Peyer's patch (tissue), 4 donors: ENCODE results near the gene SLC28A1. TPM values are rescaled to one million over a fixed set of nuclear protein-coding genes. Genes with fewer than 3 reads are reported as not detected.

Source experiments
- DNase-seq, 3 donors: peaks; one replicate each; pipeline ENCODE4 v3.0.0-alpha.2; 2017 to 2019
- H3K27ac ChIP-seq, 4 donors: fragments of 200-600 bp; sonication (generic); one replicate each; pipeline ENCODE4 v1.5.1; 2016 to 2019
- H3K27me3 ChIP-seq, 2 donors: fragments of 200-600 bp; sonication (generic); one replicate each; pipeline ENCODE4 v1.5.1; 2019
- H3K36me3 ChIP-seq, 3 donors: fragments of 200-600 bp; sonication (generic); one replicate each; pipeline ENCODE4 v1.5.1; 2016 to 2019
- H3K4me1 ChIP-seq, 4 donors: fragments of 200-600 bp; sonication (generic); one replicate each; pipeline ENCODE4 v1.5.1; 2016 to 2019
- H3K4me3 ChIP-seq, 4 donors: fragments of 200-600 bp; sonication (generic); 1 replicate in 3 of 4; 2 replicates in 1 of 4; pipeline ENCODE4 v1.5.1; 2016 to 2019; ENCODE audit warnings: mild to moderate bottlenecking in 1 of 4
- H3K9me3 ChIP-seq, 4 donors: fragments of 200-600 bp; sonication (generic); one replicate each; pipeline ENCODE4 v1.5.1; 2016 to 2019; ENCODE audit warnings: mild to moderate bottlenecking in 1 of 4
- CTCF ChIP-seq, 6 experiments: fragments of 450-650 bp in 4 of 6; fragments of 200-600 bp in 2 of 6; sonication (generic) in 1 of 6; IDR thresholded peaks; one replicate each; pipeline ENCODE4 v1.5.1; 2017 to 2019; ENCODE audit warnings: antibody characterized with exemption in 6 of 6, mild to moderate bottlenecking in 3 of 6, moderate library complexity in 1 of 6
- POLR2A ChIP-seq, 2 donors: fragments of 450-650 bp; IDR thresholded peaks; one replicate each; pipeline ENCODE4 v1.5.1; 2017; ENCODE audit warnings: antibody characterized with exemption in 2 of 2, mild to moderate bottlenecking in 2 of 2, moderate library complexity in 2 of 2
- total RNA-seq, 4 donors: library from RNA; depleted of rRNA; stranded (reverse); fragments of >200 nt; gene quantifications; one replicate each; pipeline ENCODE4 v1.1.0, GENCODE V29; 2016

The SLC28A1 gene
- total RNA-seq, 4 donors from 2014 or later: 4.1 to 111 (median 64.3) TPM

GRCh38 chr15:84946772-84947489 lies 62.5 kb downstream of the SLC28A1 start:
- Histone ChIP-seq H3K27ac (no peak overlapping the region), H3K4me3 (no peak overlapping the region)
- TF ChIP-seq CTCF (IDR thresholded peaks at IDR 0.05): no peak
- TF ChIP-seq POLR2A (IDR thresholded peaks at IDR 0.05): no peak

GRCh38 chr15:84947947-84948830 lies 63.7 kb downstream of the SLC28A1 start:
- DNase-seq: no peak
- H3K36me3 ChIP-seq: peaks cover 0 to 9% (median 0%) of the 10 kb centered on the region in 3 donors
- no peaks in the 10 kb centered on the region for H3K27me3 ChIP-seq
- peak overlapping the region in 2 of 4 donors; percentile 1 to 4 for H3K27ac ChIP-seq
- H3K9me3 ChIP-seq: no peaks in the 10 kb centered on the region
- no peak overlapping the region for H3K4me3 ChIP-seq
- H3K4me1 ChIP-seq: no peaks in the 10 kb centered on the region
- TF ChIP-seq CTCF (IDR thresholded peaks at IDR 0.05) (no peak), POLR2A (IDR thresholded peaks at IDR 0.05) (no peak)

More at GRCh38 chr15:84946772-84947489, 62.5 kb downstream of the SLC28A1 start:
- Histone ChIP-seq H3K4me1 (no peaks in the 10 kb centered on the region), H3K36me3 (peaks cover 0 to 12% (median 0%) of the 10 kb centered on the region in 3 donors), H3K27me3 (no peaks in the 10 kb centered on the region), H3K9me3 (no peaks in the 10 kb centered on the region)
- no peak for DNase-seq

GRCh38 chr15:84949043-84949442 lies 64.6 kb downstream of the SLC28A1 start:
- no peak for TF ChIP-seq CTCF (IDR thresholded peaks at IDR 0.05)
- TF ChIP-seq POLR2A (IDR thresholded peaks at IDR 0.05): no peak
- Histone ChIP-seq H3K27me3 (no peaks in the 10 kb centered on the region), H3K27ac (peak overlapping the region in 1 of 4 donors; percentile 4), H3K4me3 (no peak overlapping the region), H3K4me1 (no peaks in the 10 kb centered on the region), H3K9me3 (no peaks in the 10 kb centered on the region), H3K36me3 (peaks cover 0 to 6% (median 0%) of the 10 kb centered on the region in 3 donors)
- DNase-seq: no peak

GRCh38 chr15:84949845-84950569 lies 65.5 kb downstream of the SLC28A1 start:
- no peak for DNase-seq
- Histone ChIP-seq H3K4me1 (no peaks in the 10 kb centered on the region), H3K36me3 (no peaks in the 10 kb centered on the region), H3K27me3 (no peaks in the 10 kb centered on the region), H3K9me3 (no peaks in the 10 kb centered on the region), H3K27ac (no peak overlapping the region), H3K4me3 (no peak overlapping the region)
- TF ChIP-seq CTCF (IDR thresholded peaks at IDR 0.05) (no peak), POLR2A (IDR thresholded peaks at IDR 0.05) (no peak)

- Histone ChIP-seq H3K27ac (no peak overlapping the region), H3K9me3 (no peaks in the 10 kb centered on the region)
- DNase-seq: no peak
Measured at GRCh38 chr15:84950570-84951111, 66.2 kb downstream of the SLC28A1 start.

More at GRCh38 chr15:84950570-84951111, 66.2 kb downstream of the SLC28A1 start:
- Histone ChIP-seq H3K36me3 (no peaks in the 10 kb centered on the region), H3K4me3 (no peak overlapping the region), H3K27me3 (no peaks in the 10 kb centered on the region), H3K4me1 (no peaks in the 10 kb centered on the region)
- TF ChIP-seq CTCF (IDR thresholded peaks at IDR 0.05) (no peak), POLR2A (IDR thresholded peaks at IDR 0.05) (no peak)
